IMR-90 (cell line): ENCODE results near the gene SERPINA12. TPM values are rescaled to one million over a fixed set of nuclear protein-coding genes. Genes with fewer than 3 reads are reported as not detected.

Experiments used
- ELK1 ChIP-seq: fragments of 150-350 bp; IDR thresholded peaks from 2 replicates; pipeline ENCODE4 v1.6.1; 2016; ENCODE audit warnings: low read depth, mild to moderate bottlenecking, low read length, moderate library complexity, borderline replicate concordance
- NFE2L2 ChIP-seq: fragments of 150-350 bp; IDR thresholded peaks from 2 replicates; pipeline ENCODE4 v1.6.1; 2016; ENCODE audit warnings: low read depth, mild to moderate bottlenecking, low read length
- USF2 ChIP-seq: fragments of 150-350 bp; IDR thresholded peaks from 2 replicates; pipeline ENCODE4 v1.6.1; 2017; ENCODE audit warnings: mild to moderate bottlenecking, antibody characterized with exemption, low read length, low read depth
- polyA plus RNA-seq, 3 experiments: library from polyadenylated mRNA; depleted of rRNA; stranded (reverse); fragments of >200 nt; gene quantifications; 2 replicates each; pipeline ENCODE4 v1.2.3, GENCODE V29; 2012; ENCODE audit warnings: low replicate concordance in 1 of 3
- total RNA-seq: library from RNA; depleted of rRNA; stranded (reverse); fragments of >200 nt; gene quantifications from 2 replicates; pipeline ENCODE4 v1.2.3, GENCODE V29; 2012

Gene SERPINA12
- total and polyA plus RNA-seq, 2 of the 4 experiments (the other 2 are of a cell fraction), result not detected

- no peak for TF ChIP-seq USF2
- TF ChIP-seq ELK1, result no peak
- TF ChIP-seq NFE2L2, result no peak
These were observed 30.9 kb upstream of the SERPINA12 start (continued) for GRCh38 chr14:94540031-94540794.
